D341Med (cell line): ENCODE data around the gene UBA52.
"Not testable (repeated sequence)": the region's sequence is repeated elsewhere in the genome, so short reads cannot be mapped to it uniquely, and the experiment has no call there.

Source experiments
- DNase-seq: peaks from one replicate; pipeline ENCODE4 v3.0.0; 2012; ENCODE audit warnings: low spot score

Gene UBA52

DNA sequence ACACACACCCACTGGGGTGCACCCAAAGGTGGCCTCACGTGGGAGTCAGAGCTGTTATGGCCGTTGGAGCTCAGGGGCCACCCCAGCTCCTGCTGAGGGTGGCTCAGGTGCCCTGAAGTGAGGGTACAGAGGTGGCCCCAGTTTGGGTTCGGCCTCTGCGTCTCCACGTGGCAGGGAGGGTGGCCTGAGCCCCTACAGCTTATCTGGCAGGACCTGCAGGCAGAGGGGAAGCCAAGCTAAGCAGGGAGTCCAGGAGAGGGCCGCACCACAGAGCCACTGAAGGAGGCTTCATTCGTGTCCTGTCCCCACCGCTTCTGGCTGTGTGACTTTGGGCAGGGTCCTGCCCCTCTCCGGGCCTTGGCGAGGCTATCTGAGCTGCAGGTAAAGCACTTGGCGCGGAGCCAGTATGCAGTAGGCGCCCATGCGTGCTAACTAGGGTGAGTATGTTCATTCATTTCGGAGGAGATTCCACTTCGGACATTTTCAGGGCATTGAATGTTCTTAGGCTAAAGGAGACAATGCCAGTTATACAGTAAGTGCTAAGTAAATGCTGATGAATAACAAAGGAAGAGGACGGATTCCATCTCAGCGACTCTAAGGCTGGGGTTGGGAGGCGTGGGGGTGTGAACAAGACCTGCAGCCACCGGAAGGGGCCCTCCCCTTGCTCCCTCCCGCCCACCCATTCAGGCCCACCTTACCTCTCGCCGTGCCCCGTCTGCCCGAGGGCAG, 21.9 kb downstream of the UBA52 start:
- no peak for DNase-seq

DNA sequence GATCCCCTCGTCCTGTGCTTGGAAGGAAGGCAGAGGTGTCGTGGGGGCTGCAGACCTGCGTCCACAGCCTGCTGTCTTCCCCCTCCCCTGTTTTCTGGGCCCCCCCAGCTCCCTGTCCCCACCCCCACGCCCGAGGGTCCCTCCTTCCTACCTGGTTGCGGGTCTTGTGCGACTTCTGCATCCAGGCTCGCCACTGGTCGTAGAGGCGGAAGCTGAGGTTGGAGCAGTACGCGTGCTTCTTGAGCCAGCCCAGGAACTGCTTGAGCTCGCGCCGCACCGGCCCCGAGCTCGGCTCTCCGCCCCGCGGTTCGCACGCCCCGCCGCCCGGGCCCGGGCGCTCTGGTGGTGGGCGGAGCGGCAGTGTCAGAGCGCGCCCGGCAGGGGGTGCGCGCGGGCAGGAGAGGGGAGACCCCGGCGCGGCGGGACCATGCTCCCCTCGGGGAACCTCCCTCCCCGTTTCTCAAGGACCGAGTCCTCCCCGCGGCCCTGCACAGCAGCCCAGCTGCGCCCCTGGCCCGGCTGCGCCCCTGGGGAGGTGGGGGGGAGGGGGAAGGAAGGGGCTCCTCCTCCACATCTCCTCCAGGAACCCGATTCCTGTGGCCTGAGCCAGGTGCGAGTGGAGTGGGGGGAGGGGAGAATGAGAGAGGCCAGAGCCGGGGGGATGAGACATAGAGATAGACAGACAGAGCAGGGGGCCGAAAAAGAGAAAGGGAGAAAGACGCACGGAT, 22.6 kb downstream of the UBA52 start:
- peak; percentile 95 for DNase-seq

DNA sequence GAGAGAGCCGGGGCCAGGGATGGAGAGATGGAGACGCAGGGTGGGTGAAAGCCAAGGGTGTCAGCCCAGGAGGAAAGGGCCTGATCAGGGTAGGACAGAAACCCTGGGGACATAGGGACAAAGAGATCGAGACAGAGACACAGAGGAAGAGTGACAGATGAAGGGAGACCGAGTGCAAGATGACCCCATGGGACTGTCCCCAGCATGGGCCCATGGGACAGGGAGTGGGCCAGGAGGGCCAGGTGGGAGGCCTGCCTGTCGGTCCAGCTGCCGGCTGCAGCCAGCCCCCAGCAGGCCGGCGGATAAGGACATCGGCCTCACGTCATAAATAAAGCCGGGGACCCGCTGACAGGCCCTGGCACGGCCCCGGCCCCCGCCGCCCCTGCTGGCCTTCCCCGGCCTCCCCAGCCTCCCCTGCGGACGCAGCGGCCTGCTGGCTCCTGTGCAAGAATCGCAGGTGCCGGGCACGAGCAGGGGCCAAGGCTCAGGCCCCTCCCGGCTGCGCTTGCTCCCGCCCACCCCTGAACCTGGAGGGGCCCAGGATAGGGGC, 23.2 kb downstream of the UBA52 start:
- peak; percentile 46 for DNase-seq

DNA sequence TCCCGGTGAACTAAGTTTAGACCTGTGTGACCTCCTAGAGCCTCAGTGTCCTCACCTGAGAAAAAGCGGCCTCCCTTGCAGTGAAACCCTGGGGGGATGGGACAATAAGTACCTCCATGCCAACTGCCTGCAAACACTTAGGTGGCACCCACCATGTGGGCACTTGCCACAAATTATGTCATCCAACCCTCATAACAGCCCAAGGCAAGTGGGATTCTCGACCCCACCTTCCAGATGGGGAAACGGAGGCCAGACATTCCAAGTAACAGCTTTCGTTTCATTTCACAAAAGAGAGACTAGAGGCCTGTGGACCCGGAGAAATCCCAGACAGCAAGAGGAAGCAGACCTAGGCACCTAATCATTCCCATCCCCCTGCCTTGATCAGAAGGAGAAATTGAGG, 23.8 kb downstream of the UBA52 start:
- DNase-seq, result no peak

DNA sequence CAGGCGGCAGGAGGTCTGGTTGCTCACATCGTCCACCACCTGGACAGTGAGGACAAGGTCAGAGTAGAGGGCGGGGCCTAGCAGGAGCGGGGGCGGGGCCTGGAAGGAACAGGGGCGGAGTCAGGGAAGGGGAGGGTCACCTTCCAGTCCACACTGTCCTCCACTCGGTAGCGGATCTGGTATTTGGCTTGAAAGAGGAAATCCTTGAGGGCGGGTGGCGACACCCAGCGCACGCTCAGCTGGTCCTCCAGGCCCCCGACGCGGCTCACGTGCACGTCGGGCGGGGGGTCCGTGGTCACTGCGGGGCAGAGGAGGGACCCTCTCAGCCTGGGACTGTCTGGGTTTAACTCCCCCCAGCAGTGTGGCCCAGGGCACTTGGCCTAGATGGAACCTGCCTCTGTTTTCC, 25.1 kb downstream of the UBA52 start:
- DNase-seq, result no peak

DNA sequence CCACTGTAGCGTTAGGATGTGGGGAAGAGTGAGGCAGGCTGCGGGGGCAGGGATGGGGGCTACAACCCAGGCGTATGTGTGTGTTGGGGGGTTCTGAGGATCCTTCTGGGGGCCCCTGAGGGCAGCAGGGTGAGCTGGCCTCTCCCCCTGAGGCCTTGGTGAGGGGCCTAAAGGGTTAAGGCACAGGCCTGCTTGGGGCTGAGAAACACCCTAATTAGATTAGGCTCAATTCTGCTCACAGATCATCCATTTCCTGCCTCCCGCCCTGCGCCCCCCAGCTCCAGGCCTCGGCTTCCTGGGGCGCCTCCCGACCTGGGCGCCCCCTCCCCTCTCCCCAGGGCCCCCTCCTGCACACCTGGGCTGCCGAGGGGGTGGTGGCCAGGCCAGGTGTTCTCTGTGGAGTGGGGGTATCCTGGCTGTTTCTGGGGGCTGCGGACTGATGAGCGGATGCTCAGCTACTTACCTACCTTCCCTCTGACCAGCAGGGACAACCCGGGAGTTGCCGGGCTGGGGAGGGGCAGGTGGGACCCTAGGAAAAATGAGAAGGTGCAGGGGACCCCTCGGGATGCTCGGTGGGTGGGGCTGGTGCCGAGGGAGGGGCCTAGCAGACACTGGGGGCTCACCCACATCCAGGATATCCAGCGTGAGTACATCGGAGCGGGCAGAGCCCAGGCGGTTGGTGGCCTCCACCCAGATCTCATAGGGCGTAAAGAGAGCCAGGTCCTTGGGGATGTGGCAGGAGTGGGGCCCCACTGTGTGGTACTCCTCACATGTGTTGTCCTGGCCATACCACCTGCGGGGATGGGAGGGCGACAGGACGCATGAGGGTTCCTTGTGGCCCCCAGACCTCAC, 26.4 kb downstream of the UBA52 start:
- DNase-seq, result no peak

DNA sequence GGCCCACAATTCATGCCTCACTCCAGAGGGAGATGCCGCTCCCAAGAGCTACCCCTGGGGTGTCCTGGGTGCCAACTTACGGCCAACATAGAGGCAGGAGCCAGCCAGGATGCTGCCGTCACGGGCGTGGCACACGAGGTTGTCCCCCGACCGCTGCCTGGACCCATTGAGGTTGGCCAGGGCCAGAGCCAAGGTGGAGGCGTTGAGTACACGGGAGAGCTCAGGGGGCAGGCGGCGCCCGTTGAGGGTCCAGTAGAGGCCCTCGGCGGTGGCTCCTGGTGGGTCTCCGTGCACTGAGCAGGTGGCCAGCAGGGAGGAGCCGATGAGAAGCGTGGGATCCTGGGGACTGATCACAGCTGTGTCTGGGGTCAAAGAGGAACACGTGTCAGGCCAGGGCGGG, 27.8 kb downstream of the UBA52 start:
- no peak for DNase-seq

DNA sequence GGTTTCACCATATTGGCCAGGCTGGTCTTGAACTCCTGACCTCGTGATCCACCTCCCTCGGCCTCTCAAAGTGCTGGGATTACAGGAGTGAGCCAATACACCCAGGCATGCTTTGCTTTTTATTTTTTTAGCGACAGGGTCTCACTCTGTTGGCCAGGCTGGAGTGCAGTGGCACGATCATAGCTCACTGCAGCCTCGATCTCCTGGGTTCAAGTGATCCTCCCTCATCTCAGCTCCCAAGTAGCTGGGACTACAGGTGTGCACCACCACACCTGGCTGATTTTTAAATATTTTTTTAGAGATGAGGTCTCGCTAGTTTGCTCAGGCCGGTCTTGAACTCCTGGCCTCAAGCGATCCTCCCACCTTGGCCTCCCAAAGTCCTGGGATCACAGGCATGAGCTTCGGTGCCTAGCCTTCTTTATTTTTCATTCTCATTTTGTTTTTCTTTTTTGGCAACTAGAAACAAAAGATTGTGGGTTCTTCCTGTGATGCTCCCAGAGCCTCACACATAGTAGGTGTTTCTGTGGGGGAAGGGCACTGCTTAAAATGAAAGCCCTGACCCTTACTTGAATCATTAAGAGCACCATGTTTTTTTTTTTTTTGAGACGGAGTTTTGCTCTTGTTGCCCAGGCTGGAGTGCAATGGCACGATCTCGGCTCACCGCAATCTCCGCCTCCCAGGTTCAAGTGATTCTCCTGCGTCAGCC, 29.2 kb downstream of the UBA52 start:
- DNase-seq, result not testable (repeated sequence)

DNA sequence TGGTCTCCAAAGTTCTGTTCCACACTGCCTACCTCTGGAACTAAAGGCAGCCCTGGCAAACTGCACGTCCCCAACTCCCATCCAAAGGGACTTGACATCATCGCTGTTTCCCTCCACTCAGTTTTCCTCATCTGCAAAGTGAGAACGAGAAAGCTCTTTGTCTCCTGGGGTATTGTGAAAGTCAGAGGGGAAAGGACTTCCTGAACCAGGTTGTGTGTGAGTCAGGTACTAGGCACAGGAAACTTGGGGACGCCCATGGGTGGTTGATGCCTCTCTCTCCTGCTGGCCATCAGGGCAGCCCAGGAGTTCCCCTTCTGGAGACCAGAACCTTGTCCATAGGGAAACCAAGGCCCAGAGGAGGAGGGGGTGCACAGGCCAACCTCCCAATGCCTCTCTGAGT, 30.2 kb downstream of the UBA52 start:
- DNase-seq, result no peak

DNA sequence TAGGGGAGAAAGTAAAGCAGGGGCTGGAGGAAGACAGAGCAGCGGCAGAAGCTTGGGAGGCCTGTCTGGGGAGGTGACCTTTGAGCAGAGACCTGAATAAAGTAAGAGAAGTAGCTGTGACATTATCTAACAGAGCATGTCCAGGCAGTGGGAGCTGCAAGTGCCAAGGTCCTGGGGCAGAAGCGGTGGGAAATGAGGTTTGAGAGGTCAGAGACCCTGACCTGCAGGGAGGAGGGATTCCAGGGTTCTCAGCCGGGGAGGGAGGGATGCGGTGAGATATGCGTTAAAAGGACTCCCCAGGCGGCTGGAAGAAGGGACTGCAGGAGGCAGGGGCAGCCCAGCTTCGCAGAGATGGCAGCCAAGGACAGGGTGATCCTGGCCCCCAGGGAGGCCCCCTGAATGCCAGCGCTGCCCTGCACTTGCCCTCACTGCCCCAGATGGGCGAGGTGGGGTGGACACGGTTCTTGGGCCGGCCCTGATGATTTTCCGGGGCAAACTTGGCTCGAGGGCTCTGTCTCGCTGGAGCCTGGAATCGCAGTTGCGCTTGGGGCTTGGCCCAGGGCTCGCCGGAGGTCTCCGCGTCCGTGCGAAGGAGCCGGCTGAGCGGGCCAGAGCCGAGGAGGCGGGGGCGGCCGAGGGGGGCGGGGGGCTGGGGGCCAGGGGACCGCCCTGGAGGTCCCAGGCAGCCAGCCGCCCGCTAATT, 31.7 kb downstream of the UBA52 start:
- no peak for DNase-seq

DNA sequence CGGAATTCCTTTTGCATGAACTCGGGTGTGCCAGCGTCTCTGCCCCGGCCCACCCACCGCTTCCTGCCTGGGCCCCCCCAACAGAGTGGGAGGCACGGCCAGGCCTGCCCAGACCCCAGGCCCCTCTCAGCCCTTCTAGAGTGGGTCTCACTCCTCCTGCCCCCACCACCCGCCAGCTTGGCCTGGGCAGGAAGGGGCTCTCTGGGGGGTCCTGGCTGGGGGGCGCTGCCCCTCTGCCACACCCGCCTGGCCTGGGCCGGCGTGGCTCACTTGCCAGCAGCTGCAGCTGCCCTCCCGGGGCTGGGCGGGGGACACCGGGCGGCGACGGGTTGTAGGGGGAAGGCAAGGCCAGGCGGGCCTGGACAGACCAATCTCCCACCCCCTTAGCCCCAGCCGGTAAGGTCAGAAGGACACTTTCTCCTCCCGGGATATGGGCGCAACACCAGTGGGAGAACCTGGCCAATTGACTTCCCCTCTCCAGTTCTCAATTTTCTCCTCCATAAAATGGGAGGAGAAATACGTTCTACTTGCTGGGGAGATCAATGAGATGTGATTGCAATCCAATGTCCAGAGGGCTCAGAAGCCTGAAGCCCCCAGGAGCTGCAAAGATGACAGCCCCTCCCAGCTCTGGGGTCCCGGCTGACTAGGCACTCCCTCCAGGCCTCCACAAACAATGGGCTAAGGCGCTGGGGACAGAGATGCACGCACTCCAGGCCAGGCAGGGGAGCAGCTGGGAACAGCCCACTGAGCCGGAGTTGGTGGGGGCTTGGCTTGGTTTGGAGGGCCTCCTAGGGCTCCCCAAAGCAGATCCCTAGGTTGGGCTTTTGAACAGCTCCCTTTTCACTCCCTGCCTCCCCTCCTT, 32.5 kb downstream of the UBA52 start:
- no peak for DNase-seq

DNA sequence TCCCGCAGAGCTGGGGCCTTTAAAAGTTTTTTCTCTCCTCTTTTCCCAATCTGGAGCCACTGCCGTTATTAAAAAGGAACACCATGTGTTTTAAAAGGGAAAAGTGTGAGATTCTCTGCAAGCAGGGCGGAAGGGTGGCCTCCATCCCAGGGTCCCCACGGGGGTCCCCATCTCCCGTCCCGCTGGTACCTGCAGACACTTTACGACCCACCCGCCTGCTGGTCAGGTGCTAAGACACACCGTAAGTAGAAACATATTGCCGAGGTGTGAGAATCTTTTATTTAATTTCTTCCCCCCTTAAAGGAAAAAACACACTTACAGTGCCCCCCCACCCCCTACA, 33.1 kb downstream of the UBA52 start:
- DNase-seq, result no peak

DNA sequence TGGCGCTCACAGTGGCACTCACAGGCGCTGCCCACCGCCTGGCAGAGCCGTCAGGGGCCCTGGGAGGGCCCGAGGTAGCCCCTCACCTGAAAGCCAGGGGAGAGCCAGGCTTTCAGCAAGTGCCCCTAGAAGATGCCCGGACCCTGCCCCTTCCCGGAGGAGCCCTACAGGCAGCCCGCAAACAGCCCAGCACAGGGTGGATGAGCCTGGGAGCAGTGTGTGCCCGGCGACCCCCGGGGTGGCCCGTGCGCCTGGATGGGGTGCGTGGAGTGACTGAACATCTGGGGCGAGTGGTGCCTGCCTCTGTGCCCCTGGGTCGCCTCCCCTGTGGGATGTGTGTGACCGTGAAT, 33.5 kb downstream of the UBA52 start:
- DNase-seq, result no peak

DNA sequence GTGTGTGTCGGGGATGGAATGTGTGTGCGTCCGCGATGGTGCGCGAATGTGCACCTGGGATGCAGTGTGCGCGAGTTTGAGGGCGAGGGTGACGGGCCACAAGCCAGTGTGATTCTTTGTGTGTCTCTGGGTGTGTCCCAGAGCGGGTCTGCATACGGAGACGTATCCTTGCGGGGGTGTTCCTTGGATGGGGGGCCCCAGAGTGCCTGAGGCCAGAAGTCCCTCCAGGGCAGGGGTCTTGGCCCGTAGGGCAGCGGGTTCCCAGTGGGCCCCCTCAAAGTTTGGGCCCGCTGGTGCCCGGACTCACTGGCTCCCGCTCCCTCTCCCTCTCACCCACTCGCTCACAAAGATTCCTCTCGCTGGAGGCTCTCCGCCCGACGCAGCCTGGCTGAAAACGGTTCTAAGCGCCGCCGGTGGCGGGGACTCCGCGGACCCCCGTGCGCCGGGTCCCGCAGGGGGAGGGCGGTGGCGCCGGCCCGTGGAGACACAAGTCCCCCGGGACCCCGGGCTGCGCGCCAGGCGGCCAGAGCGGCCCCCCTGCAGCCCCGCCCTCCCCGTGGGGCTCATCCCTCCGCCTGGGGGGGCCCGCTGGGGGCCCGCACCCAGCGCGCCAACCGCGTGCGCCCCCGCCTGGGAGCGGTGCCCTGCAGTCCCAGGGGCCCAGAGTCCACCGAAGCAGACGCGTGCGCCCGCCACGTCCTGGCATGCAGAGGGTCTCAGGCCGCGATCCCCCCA, 34.1 kb downstream of the UBA52 start:
- DNase-seq, result peak; percentile 85

DNA sequence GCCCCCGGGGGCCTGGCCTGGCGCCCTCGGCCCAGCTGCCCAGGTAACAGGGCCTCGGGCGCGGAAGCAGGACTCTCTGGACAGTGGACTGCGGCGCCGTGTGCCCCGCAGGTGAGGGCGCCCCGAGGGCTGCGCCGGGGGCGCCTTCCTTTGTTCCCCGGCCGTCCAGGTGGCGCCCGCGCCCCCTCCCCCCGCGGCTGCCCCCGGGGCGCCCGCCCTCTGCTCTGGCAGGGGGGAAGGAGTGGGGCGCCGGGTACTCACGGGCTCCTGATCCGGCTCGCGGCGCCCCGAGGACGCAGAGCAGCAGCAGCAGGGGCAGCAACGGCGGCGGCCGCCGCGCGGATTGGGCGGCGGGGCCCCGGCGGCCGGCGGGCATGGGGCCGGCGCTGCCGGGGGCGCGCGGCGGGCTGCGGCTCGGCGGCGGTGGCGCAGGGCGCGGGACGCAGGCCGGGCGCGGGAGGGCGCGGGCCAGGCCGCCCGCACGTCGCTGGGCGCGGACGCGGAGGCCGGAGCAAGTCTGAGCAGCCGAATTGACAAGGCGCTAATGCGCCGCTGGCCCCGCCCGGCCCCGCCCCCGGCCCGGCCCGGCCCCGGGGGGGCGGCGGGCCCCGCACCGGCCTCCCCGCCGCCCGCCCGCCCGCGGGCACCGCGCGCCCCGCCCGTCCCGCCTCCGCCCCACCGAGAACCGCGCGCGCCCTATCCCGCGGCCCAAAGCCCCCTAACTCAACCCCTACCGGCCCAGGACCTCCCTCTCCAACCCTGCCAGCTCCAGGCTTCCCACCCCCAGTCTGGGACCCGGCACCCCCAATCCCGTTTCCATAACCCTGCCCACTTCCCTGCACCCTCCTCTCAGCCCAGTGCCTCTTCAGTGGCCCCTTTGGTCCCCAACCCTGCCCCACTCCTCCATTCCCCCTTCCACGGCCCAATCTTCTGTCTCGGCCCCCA, 34.9 kb downstream of the UBA52 start, which contains the start of gene CRLF1:
TSS of gene CRLF1 (minus strand) at position 519 of the 945 bp plus-strand sequence. CDS start at position 376, 143 bp downstream.
- peak; percentile 85 for DNase-seq

DNA sequence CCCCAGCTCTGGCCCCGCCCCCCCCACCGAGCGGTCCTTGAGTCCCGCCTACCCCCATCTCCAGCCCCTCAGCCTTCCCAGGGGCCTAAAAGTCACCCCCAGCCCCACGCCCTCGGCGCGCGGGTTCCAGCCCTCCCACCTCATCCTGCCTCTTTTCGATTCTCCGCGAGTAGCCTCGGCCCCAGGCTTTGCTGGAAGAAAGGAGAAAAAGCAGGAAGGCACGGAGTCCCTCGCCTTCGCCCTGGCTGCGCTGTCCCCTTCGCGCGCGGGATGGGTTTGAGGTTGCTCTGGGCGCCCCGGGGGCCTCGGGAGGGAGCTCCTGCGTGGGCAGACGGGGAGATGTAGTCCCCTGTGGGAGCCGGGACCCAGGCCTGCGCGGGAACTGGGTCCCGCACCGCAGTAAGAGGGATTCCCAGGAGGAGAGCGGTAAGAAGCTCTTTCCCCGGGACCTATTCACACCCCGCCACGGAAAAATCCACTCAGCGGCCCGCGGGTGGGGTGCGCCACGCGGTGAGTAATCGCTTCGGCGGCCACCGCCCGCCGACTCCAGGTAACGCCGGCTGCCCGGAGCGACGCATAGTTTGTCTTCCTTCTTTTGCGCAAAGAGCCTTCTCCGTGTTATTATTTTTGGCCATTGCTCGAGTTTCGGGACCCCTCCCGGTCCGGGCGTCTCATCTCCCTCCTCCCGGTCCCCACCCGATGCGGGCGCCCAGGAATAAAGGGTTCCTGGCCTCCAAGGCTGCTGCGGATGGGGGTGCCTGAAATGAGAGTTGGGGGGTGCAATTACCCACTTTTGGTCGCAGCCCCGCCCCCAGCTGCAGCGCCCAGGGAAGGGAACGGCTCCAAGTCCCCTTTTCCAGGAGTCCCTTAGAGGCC, 35.8 kb downstream of the UBA52 start:
- peak; percentile 70 for DNase-seq

DNA sequence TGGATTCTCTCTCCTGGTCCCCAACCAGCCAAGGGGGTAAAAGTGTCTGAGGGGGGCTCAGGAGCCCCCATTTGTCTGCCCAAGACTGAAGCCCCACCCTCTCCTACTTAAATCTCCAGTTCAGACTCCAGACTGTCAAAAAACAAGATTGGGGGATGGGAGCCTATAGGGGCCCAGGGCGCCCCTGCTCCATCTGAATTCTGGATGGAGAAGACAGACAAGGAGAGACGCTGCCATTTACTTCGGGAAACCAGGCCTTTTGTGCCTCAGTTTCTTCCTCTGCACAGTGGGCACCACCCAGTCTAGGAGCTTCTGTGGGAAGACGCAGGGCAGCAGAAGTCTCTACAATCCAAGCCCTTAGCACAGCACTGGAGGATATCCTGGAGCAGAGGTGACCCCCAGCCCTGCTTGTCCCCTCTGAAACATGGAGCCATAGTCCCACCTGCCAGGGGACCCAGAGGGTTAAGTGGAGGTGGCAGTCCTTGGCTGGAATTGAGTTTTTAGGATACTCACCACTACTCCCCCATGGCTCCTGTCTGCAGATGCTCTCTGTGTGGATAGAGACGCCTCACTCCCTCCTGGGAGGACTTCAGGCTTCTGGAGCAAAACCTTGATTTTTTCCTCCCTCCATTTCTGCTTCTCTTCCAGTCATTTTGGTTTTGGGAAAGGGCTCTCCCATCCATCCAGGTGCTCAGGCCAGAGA, 36.6 kb downstream of the UBA52 start:
- no peak for DNase-seq
